ENCODE measurements around the gene CDYL2.
"Not testable (repeated sequence)": the region's sequence is repeated elsewhere in the genome, so short reads cannot be mapped to it uniquely, and the experiment has no call there.

The CDYL2 gene

GRCh38 chr16:80806927-80807340 is 2.5 kb upstream of the CDYL2 start:
- DNase-seq, result peak; percentile 28

GRCh38 chr16:80806289-80806688 is 1.9 kb upstream of the CDYL2 start:
- no peak for DNase-seq

GRCh38 chr16:80804056-80804525 is 307 bp downstream of the CDYL2 start:
- peak; percentile 75 for DNase-seq

- DNase-seq, result peak; percentile 58
Measured at GRCh38 chr16:80803339-80804055, 901 bp downstream of the CDYL2 start.

GRCh38 chr16:80802902-80803301 is 1.5 kb downstream of the CDYL2 start:
- no peak for DNase-seq

GRCh38 chr16:80802138-80802537 is 2.3 kb downstream of the CDYL2 start:
- DNase-seq, result no peak

GRCh38 chr16:80794071-80794470 is 10.3 kb downstream of the CDYL2 start:
- DNase-seq, result no peak

GRCh38 chr16:80792031-80792430 is 12.4 kb downstream of the CDYL2 start:
- DNase-seq, result no peak

- no peak for DNase-seq
Measured at GRCh38 chr16:80791411-80791810, 13.0 kb downstream of the CDYL2 start.

GRCh38 chr16:80790751-80791150 is 13.6 kb downstream of the CDYL2 start:
- DNase-seq, result no peak

- no peak for DNase-seq
Measured at GRCh38 chr16:80788027-80788426, 16.4 kb downstream of the CDYL2 start.

GRCh38 chr16:80786561-80786960 is 17.8 kb downstream of the CDYL2 start:
- not testable (repeated sequence) for DNase-seq

- no peak for DNase-seq
Measured at GRCh38 chr16:80784951-80785350, 19.4 kb downstream of the CDYL2 start.

- DNase-seq, result no peak
Measured at GRCh38 chr16:80778703-80779102, 25.7 kb downstream of the CDYL2 start.

- no peak for DNase-seq
Measured at GRCh38 chr16:80776856-80777255, 27.5 kb downstream of the CDYL2 start.

- DNase-seq, result no peak
Measured at GRCh38 chr16:80775450-80775849, 28.9 kb downstream of the CDYL2 start.

GRCh38 chr16:80766798-80767197 is 37.6 kb downstream of the CDYL2 start:
- DNase-seq, result no peak

- no peak for DNase-seq
Measured at GRCh38 chr16:80759419-80760162, 44.8 kb downstream of the CDYL2 start.

GRCh38 chr16:80754476-80754875 is 49.9 kb downstream of the CDYL2 start:
- DNase-seq, result peak; percentile 49

- DNase-seq, result peak; percentile 44
Measured at GRCh38 chr16:80752541-80752940, 51.9 kb downstream of the CDYL2 start.

GRCh38 chr16:80751167-80751566 is 53.2 kb downstream of the CDYL2 start:
- DNase-seq, result no peak

GRCh38 chr16:80746231-80746630 is 58.2 kb downstream of the CDYL2 start:
- DNase-seq, result no peak

- no peak for DNase-seq
Measured at GRCh38 chr16:80744856-80745255, 59.5 kb downstream of the CDYL2 start.

- DNase-seq, result no peak
Measured at GRCh38 chr16:80743772-80744171, 60.6 kb downstream of the CDYL2 start.

All from hematopoietic multipotent progenitor cell treated with erythropoietin and hydrocortisone succinate and interleukin-3 and kit ligand, for 6 days (in vitro differentiated cells).